Mesenchymal stem cell (in vitro differentiated cells and primary cell): ENCODE results near the gene POFUT2.
A peak's percentile ranks its signal among the peaks of the same experiment; 100 is the strongest.

ENCODE experiments used
- DNase-seq: peaks from one replicate; pipeline ENCODE4 v3.0.0-alpha.2; 2013
- H2AFZ ChIP-seq: one replicate; pipeline ENCODE4 v1.6.1; 2013; ENCODE audit warnings: low read depth, mild to moderate bottlenecking, control low read depth, inconsistent platforms, low read length, moderate library complexity
- H2AK5ac ChIP-seq: 2 replicates; pipeline ENCODE4 v1.6.1; 2013; ENCODE audit warnings: low read length, moderate library complexity, mild to moderate bottlenecking, inconsistent platforms; ENCODE audit not compliant: severe bottlenecking
- H2BK120ac ChIP-seq: one replicate; pipeline ENCODE4 v1.6.1; 2013; ENCODE audit warnings: low read depth, mild to moderate bottlenecking, inconsistent platforms, low read length, moderate library complexity
- H2BK12ac ChIP-seq, 2 experiments: one replicate each; pipeline ENCODE4 v1.6.1; 2013; ENCODE audit warnings: inconsistent platforms in 2 of 2, low read length in 2 of 2, mild to moderate bottlenecking in 2 of 2, moderate library complexity in 2 of 2, control low read depth in 1 of 2
- H2BK15ac ChIP-seq: one replicate; pipeline ENCODE4 v1.6.1; 2013; ENCODE audit warnings: mild to moderate bottlenecking, low read depth, inconsistent platforms; ENCODE audit not compliant: poor library complexity, severe bottlenecking
- H2BK5ac ChIP-seq: 2 replicates; pipeline ENCODE4 v1.6.1; 2013; ENCODE audit warnings: low read depth, mild to moderate bottlenecking, low read length, control low read depth, inconsistent platforms; ENCODE audit not compliant: poor library complexity, severe bottlenecking
- H3K14ac ChIP-seq, 2 experiments: one replicate each; pipeline ENCODE4 v1.6.1; 2013; ENCODE audit warnings: inconsistent platforms in 2 of 2, low read length in 2 of 2, control low read depth in 1 of 2, mild to moderate bottlenecking in 1 of 2, moderate library complexity in 1 of 2
- H3K18ac ChIP-seq, 2 experiments: one replicate each; pipeline ENCODE4 v1.6.1; 2013; ENCODE audit warnings: inconsistent platforms in 2 of 2, low read length in 2 of 2, control low read depth in 1 of 2, low read depth in 1 of 2, mild to moderate bottlenecking in 1 of 2
- H3K23ac ChIP-seq, 2 experiments: one replicate each; pipeline ENCODE4 v1.6.1; 2013; ENCODE audit warnings: inconsistent platforms in 2 of 2, low read length in 2 of 2, mild to moderate bottlenecking in 2 of 2, moderate library complexity in 2 of 2, control low read depth in 1 of 2
- H3K27ac ChIP-seq: 2 replicates; pipeline ENCODE4 v1.5.1; 2013; ENCODE audit warnings: mild to moderate bottlenecking, moderate library complexity, low read length, control low read depth, inconsistent platforms; ENCODE audit not compliant: poor library complexity, severe bottlenecking
- H3K27me3 ChIP-seq, 2 experiments: 2 replicates each; pipeline versions ENCODE4 v1.6.1 to v1.7.0; 2013; ENCODE audit warnings: low read length in 2 of 2, mild to moderate bottlenecking in 2 of 2, moderate library complexity in 2 of 2, control low read depth in 1 of 2, inconsistent platforms in 1 of 2; ENCODE audit not compliant: control insufficient read depth in 1 of 2, insufficient read depth in 1 of 2
- H3K36me3 ChIP-seq, 2 experiments: 2 replicates each; pipeline versions ENCODE4 v1.6.1 to v1.7.0; 2013; ENCODE audit warnings: low read length in 2 of 2, control low read depth in 1 of 2, inconsistent platforms in 1 of 2, low read depth in 1 of 2, mild to moderate bottlenecking in 1 of 2; ENCODE audit not compliant: insufficient read depth in 2 of 2, control insufficient read depth in 1 of 2
- H3K4ac ChIP-seq, 2 experiments: one replicate each; pipeline ENCODE4 v1.6.1; 2013; ENCODE audit warnings: inconsistent platforms in 2 of 2, low read length in 2 of 2, mild to moderate bottlenecking in 2 of 2, moderate library complexity in 2 of 2, control low read depth in 1 of 2, low read depth in 1 of 2
- H3K4me1 ChIP-seq: 2 replicates; pipeline ENCODE4 v1.6.1; 2013; ENCODE audit warnings: low read depth, low read length, control low read depth; ENCODE audit not compliant: control insufficient read depth, insufficient read depth
- H3K4me2 ChIP-seq: 2 replicates; pipeline ENCODE4 v1.6.1; 2013; ENCODE audit warnings: low read length, mild to moderate bottlenecking, inconsistent platforms; ENCODE audit not compliant: poor library complexity, severe bottlenecking
- H3K4me3 ChIP-seq, 2 experiments: 2 replicates each; pipeline versions ENCODE4 v1.5.1 to v1.7.0; 2013; ENCODE audit warnings: low read length in 2 of 2, mild to moderate bottlenecking in 2 of 2, control low read depth in 1 of 2, low read depth in 1 of 2; ENCODE audit not compliant: insufficient read depth in 1 of 2
- H3K79me1 ChIP-seq: replicated peaks from 2 replicates; pipeline ENCODE4 v1.6.1; 2013; ENCODE audit warnings: mild to moderate bottlenecking, control low read depth, low read length, inconsistent platforms; ENCODE audit not compliant: poor library complexity, severe bottlenecking
- H3K9ac ChIP-seq: 2 replicates; pipeline ENCODE4 v1.7.0; 2013; ENCODE audit warnings: mild to moderate bottlenecking, low read length, moderate library complexity
- H3K9me3 ChIP-seq: 2 replicates; pipeline ENCODE4 v1.7.0; 2013; ENCODE audit warnings: mild to moderate bottlenecking, low read length; ENCODE audit not compliant: control insufficient read depth
- H4K8ac ChIP-seq: one replicate; pipeline ENCODE4 v1.6.1; 2013; ENCODE audit warnings: inconsistent platforms, mild to moderate bottlenecking, low read length, moderate library complexity
- H4K91ac ChIP-seq: one replicate; pipeline ENCODE4 v1.6.1; 2013; ENCODE audit warnings: mild to moderate bottlenecking, low read length, inconsistent platforms
- WGBS: methylation state at CpG from one replicate; pipeline ENCODE4 v1.1.7; 2013; ENCODE audit warnings: mixed read lengths; 5-methylcytosine and 5-hydroxymethylcytosine counted together

POFUT2 gene

GRCh38 chr21:45333583-45334121 is 46.0 kb upstream of the POFUT2 start:
- peak overlapping the region; percentile 50 for H3K27ac ChIP-seq
- H3K4ac ChIP-seq, result peak overlapping the region in 1 of 2 experiments; percentile 40
- peak overlapping the region; percentile 58 to 61 for H3K18ac ChIP-seq
- H2AK5ac ChIP-seq, result peak overlapping the region; percentile 79
- WGBS, result 71% methylated on average over 10 of the region's 18 CpGs
- H2BK120ac ChIP-seq, result peak overlapping the region; percentile 50
- H2BK15ac ChIP-seq, result peak overlapping the region; percentile 44
- no peaks in the 10 kb centered on the region for H3K79me1 ChIP-seq
- no peak overlapping the region for H3K4me2 ChIP-seq
- no peaks in the 10 kb centered on the region for H3K9me3 ChIP-seq
- H4K8ac ChIP-seq, result peak overlapping the region; percentile 35
- peak overlapping the region; percentile 61 for H4K91ac ChIP-seq
- no peak overlapping the region for H3K14ac ChIP-seq
- peak overlapping the region; percentile 33 for H2BK5ac ChIP-seq
- no peak overlapping the region for H3K4me3 ChIP-seq
- peak overlapping the region; percentile 51 to 79 for H2BK12ac ChIP-seq
- peaks cover 0 to 20% of the 10 kb centered on the region in 2 experiments for H3K27me3 ChIP-seq
- H3K4me1 ChIP-seq, result peaks cover 64% of the 10 kb centered on the region
- H3K23ac ChIP-seq, result no peak overlapping the region
- peaks cover 0 to 2% of the 10 kb centered on the region in 2 experiments for H3K36me3 ChIP-seq
- peak; percentile 82 for DNase-seq
- no peak overlapping the region for H3K9ac ChIP-seq
- H2AFZ ChIP-seq, result no peak overlapping the region

- Histone ChIP-seq H2BK12ac (peak overlapping the region in 1 of 2 experiments; percentile 79), H3K4ac (no peak overlapping the region), H3K27me3 (peaks cover 0 to 17% of the 10 kb centered on the region in 2 experiments), H3K14ac (no peak overlapping the region), H3K4me3 (no peak overlapping the region), H2BK15ac (peak overlapping the region; percentile 44), H3K79me1 (peaks cover under 1% of the 10 kb centered on the region), H2BK120ac (no peak overlapping the region), H3K27ac (peak overlapping the region; percentile 13), H3K4me2 (no peak overlapping the region), H3K18ac (peak overlapping the region in 1 of 2 experiments; percentile 58), H3K36me3 (peaks cover 0 to 6% of the 10 kb centered on the region in 2 experiments), H3K23ac (no peak overlapping the region), H4K91ac (peak overlapping the region; percentile 61), H3K4me1 (peaks cover 70% of the 10 kb centered on the region), H2BK5ac (no peak overlapping the region), H3K9me3 (no peaks in the 10 kb centered on the region), H4K8ac (peak overlapping the region; percentile 35), H3K9ac (no peak overlapping the region), H2AK5ac (peak overlapping the region; percentile 79), H2AFZ (no peak overlapping the region)
- WGBS, result 95% methylated on average over 16 of the region's 16 CpGs
- no peak for DNase-seq
Measured at GRCh38 chr21:45332981-45333582, 45.4 kb upstream of the POFUT2 start.

GRCh38 chr21:45332415-45332814 is 44.7 kb upstream of the POFUT2 start:
- no peak overlapping the region for H4K8ac ChIP-seq
- peak overlapping the region in 1 of 2 experiments; percentile 10 for H3K4ac ChIP-seq
- H2BK12ac ChIP-seq, result peak overlapping the region; percentile 18 to 73
- no peak for DNase-seq
- H2BK5ac ChIP-seq, result no peak overlapping the region
- H3K14ac ChIP-seq, result peak overlapping the region in 1 of 2 experiments; percentile 19
- no peak overlapping the region for H2BK15ac ChIP-seq
- no peak overlapping the region for H2AFZ ChIP-seq
- H3K4me2 ChIP-seq, result no peak overlapping the region
- H3K27ac ChIP-seq, result no peak overlapping the region
- peaks cover 3% of the 10 kb centered on the region for H3K79me1 ChIP-seq
- H3K9me3 ChIP-seq, result no peaks in the 10 kb centered on the region
- no peak overlapping the region for H2BK120ac ChIP-seq
- H4K91ac ChIP-seq, result peak overlapping the region; percentile 12
- H2AK5ac ChIP-seq, result peak overlapping the region; percentile 2
- H3K36me3 ChIP-seq, result peaks cover 0 to 10% of the 10 kb centered on the region in 2 experiments
- no peak overlapping the region for H3K9ac ChIP-seq
- H3K27me3 ChIP-seq, result peaks cover 0 to 20% of the 10 kb centered on the region in 2 experiments
- WGBS, result 97% methylated on average over 4 of the region's 4 CpGs
- peaks cover 76% of the 10 kb centered on the region for H3K4me1 ChIP-seq
- H3K4me3 ChIP-seq, result no peak overlapping the region
- H3K23ac ChIP-seq, result no peak overlapping the region
- H3K18ac ChIP-seq, result peak overlapping the region; percentile 0 to 74

- peak overlapping the region; percentile 94 to 99 for H2BK12ac ChIP-seq
- peak overlapping the region; percentile 88 to 94 for H3K18ac ChIP-seq
- H2BK120ac ChIP-seq, result peak overlapping the region; percentile 76
- H3K4me2 ChIP-seq, result no peak overlapping the region
- H3K79me1 ChIP-seq, result peaks cover 3% of the 10 kb centered on the region
- H3K27me3 ChIP-seq, result peaks cover 0 to 21% of the 10 kb centered on the region in 2 experiments
- H3K23ac ChIP-seq, result peak overlapping the region in 1 of 2 experiments; percentile 45
- no peak overlapping the region for H3K4me3 ChIP-seq
- H3K27ac ChIP-seq, result peak overlapping the region; percentile 43
- peak overlapping the region in 1 of 2 experiments; percentile 91 for H3K14ac ChIP-seq
- H3K4ac ChIP-seq, result peak overlapping the region; percentile 56 to 97
- H4K91ac ChIP-seq, result peak overlapping the region; percentile 98
- H2AFZ ChIP-seq, result no peak overlapping the region
- peaks cover 0 to 10% of the 10 kb centered on the region in 2 experiments for H3K36me3 ChIP-seq
- no peak overlapping the region for H3K9ac ChIP-seq
- peak overlapping the region; percentile 98 for H2BK15ac ChIP-seq
- peak overlapping the region; percentile 100 for H2AK5ac ChIP-seq
- WGBS, result 59% methylated on average over 16 of the region's 17 CpGs
- no peak for DNase-seq
- no peaks in the 10 kb centered on the region for H3K9me3 ChIP-seq
- H4K8ac ChIP-seq, result peak overlapping the region; percentile 92
- H3K4me1 ChIP-seq, result peaks cover 75% of the 10 kb centered on the region
- peak overlapping the region; percentile 47 for H2BK5ac ChIP-seq
Measured at GRCh38 chr21:45331531-45332147, 43.9 kb upstream of the POFUT2 start.
